DND-41 (cell line): ENCODE measurements around the gene NPC1.

ENCODE experiments used
- ATAC-seq: fragments of 200-7000 bp; cut with Tn5 transposase; 3 replicates; pipeline ENCODE4 v1.9.1; 2021; ENCODE audit warnings: low read depth; ENCODE audit not compliant: insufficient read depth
- DNase-seq: peaks from one replicate; pipeline ENCODE4 v3.0.0-alpha.2; 2020
- H2AFZ ChIP-seq: 2 replicates; pipeline ENCODE4 v1.6.0; 2012; ENCODE audit warnings: low read depth, low read length
- H3K27ac ChIP-seq: 2 replicates; pipeline ENCODE4 v1.5.1; 2012; ENCODE audit warnings: low read length, inconsistent platforms
- H3K27me3 ChIP-seq: fragments of 200-600 bp; sonication (generic); 2 replicates; pipeline ENCODE4 v1.6.0; 2012; ENCODE audit warnings: low read length, mild to moderate bottlenecking, inconsistent platforms; ENCODE audit not compliant: insufficient read depth, poor library complexity
- H3K36me3 ChIP-seq: 2 replicates; pipeline ENCODE4 v1.5.1; 2012; ENCODE audit warnings: low read length, inconsistent platforms; ENCODE audit not compliant: insufficient read depth
- H3K4me1 ChIP-seq: 2 replicates; pipeline ENCODE4 v1.5.1; 2012; ENCODE audit warnings: mild to moderate bottlenecking, low read length; ENCODE audit not compliant: insufficient read depth
- H3K4me2 ChIP-seq: 2 replicates; pipeline ENCODE4 v1.6.0; 2012; ENCODE audit warnings: mild to moderate bottlenecking, moderate library complexity, low read length, inconsistent platforms; ENCODE audit not compliant: insufficient read depth
- H3K4me3 ChIP-seq, 2 experiments: fragments of 200-600 bp in 1 of 2; shearing (Covaris generic) in 1 of 2; 2 replicates each; pipeline ENCODE4 v1.5.1; 2012 to 2016; ENCODE audit warnings: inconsistent platforms in 2 of 2, low read length in 2 of 2, mild to moderate bottlenecking in 2 of 2, low read depth in 1 of 2, moderate library complexity in 1 of 2
- H3K79me2 ChIP-seq: 2 replicates; pipeline ENCODE4 v1.6.0; 2012; ENCODE audit warnings: low read length, inconsistent platforms; ENCODE audit not compliant: insufficient read depth
- H3K9ac ChIP-seq: 2 replicates; pipeline ENCODE4 v1.6.0; 2012; ENCODE audit warnings: low read depth, mild to moderate bottlenecking, inconsistent platforms, low read length, moderate library complexity
- H3K9me3 ChIP-seq: 2 replicates; pipeline ENCODE4 v1.5.1; 2012; ENCODE audit warnings: low read length, moderate library complexity, mild to moderate bottlenecking, inconsistent platforms; ENCODE audit not compliant: insufficient read depth, severe bottlenecking
- H4K20me1 ChIP-seq: 2 replicates; pipeline ENCODE4 v1.6.0; 2012; ENCODE audit warnings: low read length; ENCODE audit not compliant: insufficient read depth
- EZH2 ChIP-seq: IDR thresholded peaks from 3 replicates; pipeline ENCODE4 v1.6.1; 2012; ENCODE audit warnings: borderline replicate concordance, low read depth, mild to moderate bottlenecking, moderate library complexity, low read length, inconsistent platforms; ENCODE audit not compliant: severe bottlenecking
- TF ChIP-seq, protein P1 (sequence below): IDR thresholded peaks from 2 replicates; pipeline ENCODE4 v1.5.1; 2012; ENCODE audit warnings: borderline replicate concordance, low read length, moderate library complexity, mild to moderate bottlenecking; ENCODE audit not compliant: poor library complexity, severe bottlenecking; ENCODE audit errors: extremely low read depth

Gene NPC1

DNA sequence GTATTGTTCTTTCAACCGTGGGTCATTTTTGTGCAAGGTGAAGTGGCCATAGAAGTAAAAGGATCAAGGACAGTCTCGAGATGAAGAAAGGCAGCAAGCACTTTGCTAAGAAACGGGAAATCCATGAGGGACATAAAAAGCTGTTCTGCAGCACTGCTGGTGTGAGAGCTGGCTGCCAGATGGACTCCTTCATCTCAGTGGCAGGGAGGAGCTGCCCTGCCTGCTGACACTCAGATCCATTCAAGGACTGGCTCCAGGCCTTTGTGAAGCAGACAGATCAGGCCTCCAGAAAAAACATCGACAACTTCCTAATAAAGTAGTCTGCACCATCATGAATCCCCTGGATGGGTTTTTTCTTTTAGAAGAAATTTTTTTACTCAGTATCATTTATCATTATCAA lies 53.5 kb downstream of the NPC1 start:
- Histone ChIP-seq H3K36me3 (peaks cover 99% of the 10 kb centered on the region), H3K4me1 (no peaks in the 10 kb centered on the region), H2AFZ (no peak overlapping the region), H3K27ac (no peak overlapping the region), H3K4me3 (no peak overlapping the region), H4K20me1 (no peaks in the 10 kb centered on the region), H3K9ac (no peak overlapping the region), H3K9me3 (no peaks in the 10 kb centered on the region), H3K79me2 (no peaks in the 10 kb centered on the region), H3K4me2 (no peak overlapping the region), H3K27me3 (no peaks in the 10 kb centered on the region)
- no peak for ATAC-seq
- DNase-seq = no peak
- TF ChIP-seq, protein P1, sequence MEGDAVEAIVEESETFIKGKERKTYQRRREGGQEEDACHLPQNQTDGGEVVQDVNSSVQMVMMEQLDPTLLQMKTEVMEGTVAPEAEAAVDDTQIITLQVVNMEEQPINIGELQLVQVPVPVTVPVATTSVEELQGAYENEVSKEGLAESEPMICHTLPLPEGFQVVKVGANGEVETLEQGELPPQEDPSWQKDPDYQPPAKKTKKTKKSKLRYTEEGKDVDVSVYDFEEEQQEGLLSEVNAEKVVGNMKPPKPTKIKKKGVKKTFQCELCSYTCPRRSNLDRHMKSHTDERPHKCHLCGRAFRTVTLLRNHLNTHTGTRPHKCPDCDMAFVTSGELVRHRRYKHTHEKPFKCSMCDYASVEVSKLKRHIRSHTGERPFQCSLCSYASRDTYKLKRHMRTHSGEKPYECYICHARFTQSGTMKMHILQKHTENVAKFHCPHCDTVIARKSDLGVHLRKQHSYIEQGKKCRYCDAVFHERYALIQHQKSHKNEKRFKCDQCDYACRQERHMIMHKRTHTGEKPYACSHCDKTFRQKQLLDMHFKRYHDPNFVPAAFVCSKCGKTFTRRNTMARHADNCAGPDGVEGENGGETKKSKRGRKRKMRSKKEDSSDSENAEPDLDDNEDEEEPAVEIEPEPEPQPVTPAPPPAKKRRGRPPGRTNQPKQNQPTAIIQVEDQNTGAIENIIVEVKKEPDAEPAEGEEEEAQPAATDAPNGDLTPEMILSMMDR = no peak
- no peak for TF ChIP-seq EZH2

DNA sequence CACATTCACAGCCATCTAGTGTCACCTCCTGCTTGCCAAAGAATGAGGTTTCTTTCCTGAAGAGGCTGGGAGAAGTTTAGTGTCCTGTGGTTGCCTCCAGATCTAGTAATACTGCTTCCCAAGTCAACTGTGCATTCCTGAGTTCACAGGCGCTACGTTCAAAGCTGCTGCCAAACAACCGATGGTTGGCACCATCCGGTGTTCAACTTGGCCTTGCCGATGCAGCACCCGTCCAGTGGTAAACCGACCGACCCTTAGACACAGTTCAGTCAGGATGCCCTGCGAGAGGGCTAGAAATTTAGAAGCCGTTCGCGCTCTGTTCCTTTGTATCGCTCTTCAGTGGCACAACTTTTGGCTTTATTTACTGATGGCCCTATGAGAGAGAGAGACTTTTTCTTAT lies 54.4 kb downstream of the NPC1 start:
- ATAC-seq (no peak), DNase-seq (no peak)
- Histone ChIP-seq H4K20me1 (no peaks in the 10 kb centered on the region), H2AFZ (no peak overlapping the region), H3K27me3 (no peaks in the 10 kb centered on the region), H3K4me3 (no peak overlapping the region), H3K4me2 (no peak overlapping the region), H3K36me3 (peaks cover 99% of the 10 kb centered on the region), H3K4me1 (no peaks in the 10 kb centered on the region), H3K79me2 (no peaks in the 10 kb centered on the region), H3K9ac (no peak overlapping the region), H3K9me3 (no peaks in the 10 kb centered on the region), H3K27ac (no peak overlapping the region)
- TF ChIP-seq EZH2 = no peak
- TF ChIP-seq, protein P1 = no peak

DNA sequence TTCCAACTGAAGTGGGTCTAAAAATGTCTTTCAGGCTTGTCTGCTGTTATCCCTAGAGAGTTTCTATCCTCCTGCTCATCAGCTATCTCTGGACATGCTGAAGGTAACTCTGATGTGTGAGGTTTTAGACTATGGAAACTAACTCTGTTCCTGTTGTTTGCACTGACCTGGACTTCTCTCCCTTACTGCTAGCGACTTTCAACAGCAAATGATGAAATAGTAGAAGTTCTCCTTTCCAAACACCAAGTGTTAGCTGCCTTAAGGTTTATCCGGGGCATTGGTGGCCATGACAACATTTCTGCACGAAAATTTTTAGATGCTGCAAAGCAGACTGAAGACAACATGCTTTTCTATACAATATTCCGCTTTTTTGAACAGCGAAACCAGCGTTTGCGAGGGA lies 56.1 kb downstream of the NPC1 start:
- no peak for ATAC-seq
- Histone ChIP-seq H4K20me1 (no peaks in the 10 kb centered on the region), H3K4me3 (no peak overlapping the region), H3K27me3 (no peaks in the 10 kb centered on the region), H3K4me1 (no peaks in the 10 kb centered on the region), H3K36me3 (peaks cover 96% of the 10 kb centered on the region), H2AFZ (no peak overlapping the region), H3K79me2 (no peaks in the 10 kb centered on the region), H3K9ac (no peak overlapping the region), H3K4me2 (no peak overlapping the region), H3K9me3 (no peaks in the 10 kb centered on the region), H3K27ac (no peak overlapping the region)
- TF ChIP-seq, protein P1 = no peak
- TF ChIP-seq EZH2 = no peak
- no peak for DNase-seq

DNA sequence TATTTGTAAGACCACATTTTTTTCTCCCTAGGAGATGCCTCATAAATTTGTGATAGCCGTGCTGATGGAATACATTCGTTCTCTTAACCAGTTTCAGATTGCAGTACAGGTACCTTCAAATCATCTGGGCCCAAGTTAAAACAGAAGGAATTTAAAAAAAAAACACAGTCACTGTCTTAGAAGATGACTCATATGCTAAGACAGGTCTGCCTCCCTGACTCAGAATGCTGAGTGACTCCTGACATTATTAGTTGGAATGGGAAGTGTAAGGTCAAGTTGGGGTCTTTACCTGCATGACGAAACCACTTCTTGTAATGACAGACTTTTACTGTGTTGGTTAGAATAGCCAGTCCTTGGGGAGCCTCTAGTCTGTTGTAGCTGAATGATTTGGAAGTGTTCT lies 56.7 kb downstream of the NPC1 start:
- ATAC-seq (no peak), DNase-seq (no peak)
- H3K4me2 ChIP-seq = no peak overlapping the region

More for the DNA sequence above, 56.7 kb downstream of the NPC1 start:
- no peaks in the 10 kb centered on the region for H3K27me3 ChIP-seq
- H3K79me2 ChIP-seq = no peaks in the 10 kb centered on the region
- TF ChIP-seq, protein P1 = no peak
- TF ChIP-seq EZH2 = no peak
- no peaks in the 10 kb centered on the region for H3K4me1 ChIP-seq
- H3K9me3 ChIP-seq = no peaks in the 10 kb centered on the region
- no peak overlapping the region for H3K4me3 ChIP-seq
- H2AFZ ChIP-seq = no peak overlapping the region
- H3K27ac ChIP-seq = no peak overlapping the region
- H3K36me3 ChIP-seq = peaks cover 91% of the 10 kb centered on the region
- H3K9ac ChIP-seq = no peak overlapping the region
- H4K20me1 ChIP-seq = no peaks in the 10 kb centered on the region
